T47D (cell line): ENCODE measurements around the gene PLPP1.

Experiments used
- DNase-seq, 2 experiments: peaks; one replicate each; pipeline versions ENCODE4 v3.0.0 to v3.0.0-alpha.2; 2011 to 2012; ENCODE audit warnings: low read depth in 1 of 2, low spot score in 1 of 2
- JUND ChIP-seq: IDR thresholded peaks from 2 replicates; pipeline ENCODE4 v1.6.1; 2012; ENCODE audit warnings: low read depth
- in situ Hi-C: cut with HindIII; loops from 2 replicates; pipeline ENCODE4 v1.10.0; 2016; ENCODE audit warnings: low sequenced_read_pairs, low pct_unique_long_range_greater_than_20kb

The PLPP1 gene

DNA sequence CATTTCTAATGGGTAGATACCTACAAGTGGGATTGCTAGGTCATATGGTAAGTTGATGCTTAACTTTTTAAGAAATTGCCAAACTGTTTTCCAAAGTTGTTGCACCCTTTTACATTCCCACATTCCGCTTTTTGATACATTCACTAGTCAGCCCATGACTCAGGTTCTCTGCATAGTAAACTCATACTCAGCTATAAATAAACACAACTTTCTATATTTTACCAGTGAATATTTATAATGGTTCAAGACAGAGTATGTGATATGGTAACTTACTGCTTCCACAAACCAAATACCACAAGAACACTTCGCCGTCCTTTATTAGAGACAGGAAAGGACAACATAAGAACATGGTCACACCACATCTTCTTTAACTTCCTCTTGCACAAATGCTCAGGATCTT lies 54.0 kb downstream of the PLPP1 start:
- no peak for TF ChIP-seq JUND
- no peak for DNase-seq

DNA sequence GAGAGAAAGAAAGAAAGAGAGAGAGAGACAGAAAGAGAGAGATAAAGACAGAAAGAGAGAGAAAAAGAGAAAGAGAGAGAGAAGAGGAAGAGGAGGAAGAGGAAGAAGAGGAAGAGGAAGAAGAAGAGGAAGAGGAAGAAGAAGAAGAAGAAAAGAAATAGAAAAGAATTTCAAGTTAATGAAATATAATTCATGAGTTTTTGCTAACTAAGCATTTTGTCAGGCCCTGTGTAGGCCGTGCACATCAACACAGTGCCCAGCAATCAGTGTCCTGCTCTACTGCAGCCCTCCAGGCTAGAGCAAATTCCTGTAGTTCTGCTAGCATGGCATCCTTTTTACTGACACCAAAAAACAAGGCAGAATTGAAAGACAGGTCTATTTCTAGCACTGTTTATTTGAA lies 62.1 kb downstream of the PLPP1 start:
- no peak for DNase-seq
- no peak for TF ChIP-seq JUND
- in situ Hi-C loops, result no loop called here

More for the DNA sequence above, 54.0 kb downstream of the PLPP1 start:
- in situ Hi-C loops, result no loop called here

DNA sequence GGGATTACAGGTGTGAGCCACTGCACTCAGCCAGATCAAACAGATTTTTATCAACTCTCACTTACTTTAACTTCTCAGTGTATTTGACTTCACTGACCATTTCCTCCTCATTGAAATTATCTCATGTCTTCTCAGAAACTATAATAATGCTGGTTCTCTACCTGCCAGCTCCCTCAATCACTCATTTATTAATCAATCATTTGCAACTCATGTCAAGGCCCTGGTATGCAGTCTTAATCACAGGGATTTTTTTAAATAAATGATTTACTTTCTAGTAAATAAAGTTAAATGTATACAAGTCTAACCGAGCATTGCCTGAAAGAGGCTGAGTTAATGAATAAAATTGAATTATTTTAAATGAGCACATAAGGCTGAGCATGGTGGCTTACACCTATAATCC lies 63.3 kb downstream of the PLPP1 start:
- DNase-seq, result no peak
- TF ChIP-seq JUND, result no peak
- in situ Hi-C loops, result no loop called here

DNA sequence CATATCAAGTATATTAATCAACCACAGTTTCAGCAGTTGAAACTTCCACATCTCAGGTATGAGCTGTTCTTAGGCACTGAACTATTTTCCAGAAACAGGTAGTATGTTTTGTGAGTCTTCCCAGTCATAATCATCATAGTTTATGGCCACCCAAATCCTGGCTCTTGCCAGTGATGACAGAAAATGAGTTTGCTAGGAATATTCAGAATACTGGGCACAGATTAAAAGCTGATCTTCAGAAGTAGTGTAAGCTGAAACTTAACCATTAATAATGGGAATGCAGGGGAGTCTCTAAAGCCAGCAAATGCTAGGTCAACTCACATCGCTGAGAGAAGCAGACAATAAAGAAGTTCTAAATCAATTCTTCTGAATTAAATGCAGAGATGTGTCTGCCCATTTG lies 64.5 kb downstream of the PLPP1 start:
- TF ChIP-seq JUND, result no peak
- in situ Hi-C loops, result no loop called here
- DNase-seq, result no peak

DNA sequence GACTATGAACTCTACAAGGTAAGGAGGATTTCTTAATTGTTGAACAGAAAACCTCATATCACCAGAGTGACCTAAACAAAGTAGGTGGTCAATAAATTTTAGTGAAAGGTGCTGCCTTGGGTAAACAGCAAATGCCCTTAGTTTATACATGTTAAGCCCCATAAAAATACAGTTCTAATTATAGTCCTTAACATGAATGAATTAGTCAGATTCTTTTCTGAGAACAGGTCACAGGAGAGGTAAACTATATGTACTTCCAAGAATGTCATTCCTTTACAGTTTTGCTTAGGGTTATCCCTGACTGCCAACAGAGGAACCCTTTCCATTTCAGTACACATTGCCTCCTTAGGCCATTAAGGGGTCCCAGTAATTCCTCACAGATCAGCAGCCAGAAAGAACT lies 64.9 kb downstream of the PLPP1 start:
- no peak for DNase-seq
- no peak for TF ChIP-seq JUND
- in situ Hi-C loops, result no loop called here

DNA sequence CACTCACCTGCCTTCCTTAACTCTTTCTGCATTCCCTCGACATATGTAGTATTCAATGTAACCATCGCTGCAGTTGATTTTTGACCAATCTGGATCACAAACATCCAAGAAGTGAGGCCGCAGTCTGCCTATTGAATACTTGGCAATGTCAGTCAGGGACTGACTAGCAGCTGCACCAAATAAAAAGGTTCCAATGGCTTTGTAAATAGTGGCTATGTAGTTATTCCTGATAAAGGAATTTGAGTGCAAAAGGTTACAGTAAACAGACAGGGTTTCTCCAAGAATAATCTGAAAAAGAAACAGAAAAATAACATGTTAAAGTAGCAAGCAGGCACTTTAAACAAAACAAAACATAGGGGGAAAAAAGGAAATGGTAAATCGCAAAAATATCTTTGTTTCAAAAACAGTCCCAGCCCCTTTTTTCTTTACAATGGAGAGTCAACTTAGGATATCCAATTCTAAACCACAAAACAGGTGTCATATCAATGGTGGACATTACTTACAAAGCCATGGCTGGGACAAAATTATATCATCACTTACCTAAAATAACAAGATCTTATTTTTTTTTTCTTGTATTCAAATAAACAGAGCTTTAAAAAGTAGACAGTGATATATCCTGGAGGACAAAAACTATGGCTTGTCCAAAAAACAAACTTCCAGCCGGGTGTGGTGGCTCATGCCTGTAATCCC lies 66.8 kb downstream of the PLPP1 start:
- TF ChIP-seq JUND, result no peak
- no peak for DNase-seq
- in situ Hi-C loops, result no loop called here

DNA sequence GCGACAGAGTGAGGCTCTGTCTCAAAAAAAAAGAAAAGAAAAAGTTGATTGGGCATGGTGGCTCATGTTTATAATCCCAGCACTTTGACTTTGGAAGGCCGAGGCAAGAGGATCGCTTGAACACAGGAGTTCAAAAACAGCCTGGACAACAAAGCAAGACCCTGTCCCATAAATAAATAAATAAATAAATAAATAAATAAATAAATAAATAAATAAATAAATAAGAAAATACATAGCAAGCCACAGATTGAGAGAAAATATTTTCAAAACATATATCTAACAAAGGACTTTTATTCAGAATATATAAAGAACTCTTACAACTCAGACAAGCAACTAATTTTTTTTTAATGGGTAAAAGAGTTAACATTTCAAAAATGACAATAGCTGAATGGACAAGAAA lies 71.2 kb downstream of the PLPP1 start:
- no peak for TF ChIP-seq JUND
- DNase-seq, result no peak
- in situ Hi-C loops, result no loop called here

DNA sequence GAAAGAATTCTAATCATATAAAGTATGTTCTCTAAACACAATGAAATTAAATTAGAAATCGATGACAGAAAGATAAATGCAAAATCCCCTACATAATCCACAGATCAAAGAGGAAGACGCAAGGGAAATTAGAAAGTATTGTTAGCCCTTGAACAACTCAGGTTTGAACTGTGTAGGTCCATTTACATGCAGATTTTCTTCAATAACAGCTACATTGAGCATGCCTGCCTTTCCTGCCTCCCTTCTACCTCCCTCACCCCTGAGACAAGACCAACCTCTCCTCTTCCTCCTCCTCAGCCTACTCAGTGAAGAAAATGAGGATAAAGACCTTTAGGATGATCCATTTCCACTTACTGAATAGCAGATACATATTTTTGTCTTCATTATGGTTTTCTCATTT lies 75.2 kb downstream of the PLPP1 start:
- TF ChIP-seq JUND, result no peak
- in situ Hi-C loops, result no loop called here
- DNase-seq, result no peak

DNA sequence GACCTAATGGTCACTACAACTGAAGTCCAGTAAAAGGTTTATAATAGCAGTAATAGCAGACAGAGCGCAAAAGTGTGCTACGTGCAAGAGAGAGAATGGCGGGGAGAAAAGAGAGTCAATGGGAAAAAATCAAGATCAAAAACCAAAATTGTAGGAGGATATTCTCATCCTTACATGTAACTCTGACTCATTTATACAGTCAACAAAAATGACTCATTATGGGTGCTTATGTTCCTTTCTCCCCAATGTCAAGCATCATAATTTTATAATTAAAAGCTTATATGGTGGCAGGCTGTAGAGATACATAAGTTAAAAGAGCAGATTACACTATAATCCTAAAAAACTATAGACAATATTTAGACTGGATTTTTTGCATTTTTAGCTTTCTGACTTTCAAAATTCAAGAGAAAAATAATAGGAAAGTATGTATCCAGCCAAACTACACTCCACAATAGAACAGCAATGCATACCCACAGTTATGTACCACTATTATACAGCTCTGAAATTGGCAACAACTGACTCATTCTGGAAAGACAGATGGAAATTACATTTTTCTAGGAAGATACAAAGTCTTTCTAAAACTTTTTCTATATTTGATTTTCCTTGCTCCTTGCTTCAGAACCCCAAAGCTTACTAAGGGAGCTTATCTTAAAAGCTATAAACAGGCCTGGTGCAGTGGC lies 78.4 kb downstream of the PLPP1 start:
- no peak for DNase-seq
- in situ Hi-C loops, result no loop called here

DNA sequence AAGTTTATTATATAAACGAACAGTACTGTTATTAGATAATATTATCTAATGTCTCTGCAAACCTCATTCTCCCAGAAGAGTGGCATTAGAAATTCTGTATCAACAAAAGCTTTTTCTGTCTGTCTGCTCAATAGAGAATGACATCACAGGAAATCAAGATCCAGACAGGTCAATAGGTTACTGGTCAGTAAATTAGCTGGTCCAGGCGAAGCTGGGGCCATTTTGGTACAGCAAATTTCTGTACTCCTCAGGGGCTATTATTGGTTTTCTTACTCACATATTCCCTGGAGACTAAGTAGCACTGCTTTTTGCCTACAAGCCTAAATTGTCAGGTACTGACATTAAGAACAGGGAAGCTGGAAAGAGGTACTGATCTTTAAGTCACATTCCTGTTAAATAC lies 80.5 kb downstream of the PLPP1 start:
- no peak for DNase-seq
- in situ Hi-C loops, result no loop called here
- TF ChIP-seq JUND, result no peak

More for the DNA sequence above, 78.4 kb downstream of the PLPP1 start:
- TF ChIP-seq JUND, result no peak

DNA sequence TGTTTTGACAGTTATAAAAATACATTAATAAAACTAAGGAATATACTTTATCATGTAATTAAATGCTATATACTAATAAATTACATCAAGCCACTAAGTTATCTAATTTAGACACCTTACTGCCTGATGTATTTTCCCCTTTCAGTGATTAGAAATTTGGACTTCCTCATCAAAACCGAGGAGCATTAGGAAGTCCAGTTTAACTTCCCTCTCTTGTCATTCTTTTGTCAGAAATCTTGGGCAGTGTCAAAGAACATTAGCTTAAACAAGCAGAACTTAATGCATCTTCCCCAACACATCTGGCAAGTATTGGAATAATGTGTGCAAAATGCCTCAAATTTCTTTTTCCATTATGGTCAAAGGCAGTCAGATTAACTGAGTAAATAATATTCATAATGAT lies 81.6 kb downstream of the PLPP1 start:
- in situ Hi-C loops, result no loop called here

DNA sequence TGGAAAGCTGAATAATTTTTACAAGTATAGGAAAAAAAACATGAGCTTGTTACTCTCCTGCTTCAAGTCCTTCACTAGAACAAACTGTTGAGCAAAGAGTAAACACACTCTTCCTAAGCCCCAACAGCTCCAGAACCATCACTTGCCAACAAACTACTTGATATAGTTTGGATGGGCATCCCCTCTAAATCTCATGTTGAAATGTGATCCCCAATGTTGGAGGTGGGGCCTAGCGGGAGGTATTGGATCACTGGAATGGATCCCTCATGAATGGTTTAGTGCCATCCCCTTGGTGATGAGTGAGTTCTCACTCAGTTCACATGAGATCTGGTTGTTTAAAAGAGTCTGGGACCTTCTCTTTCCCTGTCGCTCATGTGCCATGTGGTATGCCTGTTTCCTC lies 82.8 kb downstream of the PLPP1 start:
- in situ Hi-C loops, result no loop called here
- no peak for TF ChIP-seq JUND
- DNase-seq, result no peak

More for the DNA sequence above, 81.6 kb downstream of the PLPP1 start:
- no peak for DNase-seq
- no peak for TF ChIP-seq JUND

DNA sequence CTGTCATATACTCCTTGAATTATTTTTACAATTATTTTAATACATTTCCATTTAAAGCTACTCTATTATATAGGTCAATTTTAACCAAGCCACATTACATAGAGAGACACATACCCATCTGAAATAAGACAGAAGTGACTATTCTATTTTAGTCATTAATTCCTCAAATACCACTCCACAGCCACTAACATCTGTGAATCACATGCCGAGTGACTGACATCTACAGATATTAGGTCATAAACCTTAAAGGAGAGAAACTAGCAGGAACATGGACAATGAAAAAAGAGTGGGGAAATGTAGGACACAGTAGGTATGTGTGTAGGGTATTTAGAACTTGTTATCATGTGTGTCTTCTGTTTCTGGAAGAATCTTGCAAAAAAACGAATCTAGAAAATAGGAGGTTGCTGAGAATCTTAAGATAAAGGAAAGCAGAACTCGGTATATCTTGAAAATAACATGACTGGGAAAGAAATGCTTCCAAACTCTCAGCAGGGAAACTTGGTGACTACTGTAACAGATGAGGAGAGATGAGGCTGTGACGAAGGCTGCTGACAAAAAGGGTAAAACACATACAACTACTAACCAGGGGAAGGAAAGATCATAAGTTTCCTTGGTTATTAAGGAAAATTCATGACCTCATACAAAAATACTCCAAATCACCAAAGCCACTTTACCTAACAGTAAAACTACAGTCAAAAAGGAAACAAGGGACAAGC lies 84.6 kb downstream of the PLPP1 start:
- in situ Hi-C loops, result no loop called here
- no peak for TF ChIP-seq JUND
- no peak for DNase-seq
